ENCODE data around the gene C19orf85. TPM values are rescaled to one million over a fixed set of nuclear protein-coding genes. Genes with fewer than 3 reads are reported as not detected.

C19orf85 gene
- polyA plus RNA-seq, 2 of the 4 experiments (the other 2 are of a cell fraction) = not detected

DNA sequence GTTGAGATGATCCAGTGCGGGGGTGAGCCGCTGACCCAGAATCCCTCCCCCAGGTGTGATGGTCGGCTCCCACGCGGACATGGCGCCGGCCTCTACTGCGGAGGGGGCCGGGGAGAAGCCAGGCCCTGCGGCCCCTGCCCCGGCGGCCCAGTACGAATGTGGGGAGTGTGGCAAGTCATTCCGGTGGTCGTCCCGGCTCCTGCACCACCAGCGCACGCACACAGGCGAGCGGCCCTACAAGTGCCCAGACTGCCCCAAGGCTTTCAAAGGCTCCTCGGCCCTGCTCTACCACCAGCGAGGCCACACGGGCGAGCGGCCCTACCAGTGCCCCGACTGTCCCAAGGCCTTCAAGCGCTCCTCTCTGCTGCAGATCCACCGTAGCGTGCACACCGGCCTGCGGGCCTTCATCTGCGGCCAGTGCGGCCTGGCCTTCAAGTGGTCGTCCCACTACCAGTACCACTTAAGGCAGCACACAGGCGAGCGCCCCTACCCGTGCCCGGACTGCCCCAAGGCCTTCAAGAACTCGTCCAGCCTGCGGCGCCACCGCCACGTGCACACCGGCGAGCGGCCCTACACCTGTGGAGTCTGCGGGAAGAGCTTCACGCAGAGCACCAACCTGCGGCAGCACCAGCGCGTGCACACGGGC lies 16.7 kb upstream of the C19orf85 start:
- no peak overlapping the region for H3K27ac ChIP-seq
- TF ChIP-seq CEBPB (IDR thresholded peaks at IDR 0.05) (no peak), MYC (IDR thresholded peaks at IDR 0.05; ENCODE audit: borderline replicate concordance, low read length) (no peak), GATA3 (IDR thresholded peaks at IDR 0.05; ENCODE audit: borderline replicate concordance) (no peak), FOSB (CRISPR knock-in tag; IDR thresholded peaks at IDR 0.05) (no peak), HOXB5 (CRISPR knock-in tag; IDR thresholded peaks at IDR 0.05) (no peak), ZC3H11A (IDR thresholded peaks at IDR 0.05) (no peak), JUNB (IDR thresholded peaks at IDR 0.05) (no peak), FOSL2 (IDR thresholded peaks at IDR 0.05) (no peak), FOSL2 (CRISPR knock-in tag; IDR thresholded peaks at IDR 0.05) (no peak)
- TF ChIP-seq, protein P1, sequence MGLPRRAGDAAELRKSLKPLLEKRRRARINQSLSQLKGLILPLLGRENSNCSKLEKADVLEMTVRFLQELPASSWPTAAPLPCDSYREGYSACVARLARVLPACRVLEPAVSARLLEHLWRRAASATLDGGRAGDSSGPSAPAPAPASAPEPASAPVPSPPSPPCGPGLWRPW (IDR thresholded peaks at IDR 0.05) = no peak
- H3K4me2 ChIP-seq = no peak overlapping the region
- DNase-seq (ENCODE audit: low read depth in 1 of 2, low spot score in 1 of 2) (no peak), FAIRE-seq (no peak), ATAC-seq (no peak)
- WGBS (ENCODE audit: missing lambda C conversion rate) = 96% methylated on average over 52 of the region's 52 CpGs
- ChIA-PET CTCF (interaction anchor here (2.6 to 15.6 kb wide), 2 partner anchors 13 to 22 kb away, joined by 11 to 219 read pairs; no protein-coding TSS in a partner anchor), POLR2A (no interaction called here)
- H3K4me1 ChIP-seq = peaks cover 37% of the 10 kb centered on the region
- no peaks in the 10 kb centered on the region for H3K9me3 ChIP-seq
- no peak overlapping the region for H3K4me3 ChIP-seq

DNA sequence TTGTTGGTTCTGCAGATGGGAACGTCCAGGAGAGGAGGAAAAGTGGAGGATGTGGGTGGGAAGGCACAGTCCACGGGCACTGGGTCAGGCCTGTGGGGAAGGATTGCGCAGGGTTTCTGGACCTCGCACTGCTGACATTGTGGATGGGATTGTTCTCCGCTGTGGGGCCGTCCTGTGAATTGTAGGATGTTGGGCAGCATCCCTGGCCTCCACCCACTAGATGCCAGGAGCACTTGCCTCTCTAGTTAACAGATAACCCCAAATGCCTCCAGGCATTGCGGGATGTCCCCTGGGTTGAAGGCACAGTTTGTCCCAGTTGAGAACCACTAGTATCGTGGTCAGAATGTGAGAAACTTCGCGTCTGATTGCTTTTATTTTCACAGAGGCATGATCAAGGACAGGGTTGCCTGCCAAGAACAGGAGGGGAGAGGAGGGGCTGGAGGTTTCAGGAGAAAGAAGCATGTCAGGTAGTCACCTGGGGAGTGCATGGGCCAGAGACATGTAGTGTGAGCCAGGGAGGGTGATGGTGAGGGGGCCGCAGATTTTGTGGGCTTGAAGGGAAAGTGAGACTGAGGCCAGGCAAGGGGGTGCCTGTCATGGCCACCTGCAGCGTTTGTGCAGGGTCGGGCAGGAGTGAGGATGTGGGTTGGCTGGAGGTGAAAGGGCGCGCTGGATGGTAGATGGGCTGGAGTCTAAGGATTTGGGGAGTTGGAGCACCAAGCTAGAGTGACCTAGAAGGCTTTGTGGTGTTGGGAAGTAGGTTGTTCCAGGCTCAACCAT lies 15.1 kb upstream of the C19orf85 start:
- Histone ChIP-seq H3K4me2 (no peak overlapping the region; the same call in 2 of the 3 replicates), H3K27ac (peak overlapping the region in 1 of 2 experiments; percentile 17; a peak in 1 of 6 replicates), H3K9me3 (no peaks in the 10 kb centered on the region), H3K4me3 (no peak overlapping the region), H3K4me1 (peaks cover 32% of the 10 kb centered on the region)
- no peak for ATAC-seq
- ChIA-PET POLR2A (no interaction called here), CTCF (interaction anchor here (0.9 to 8.2 kb wide), 11 partner anchors 7 to 339 kb away, joined by 3 to 89 read pairs (median 5); partner anchors contain the start of genes C19orf85, NAT14, SSC5D and ZNF865)
- no peak for FAIRE-seq
- 80% methylated on average over 14 of the region's 15 CpGs for WGBS (ENCODE audit: missing lambda C conversion rate)
- DNase-seq (ENCODE audit: low read depth in 1 of 2, low spot score in 1 of 2) = no peak
- TF ChIP-seq POLR2AphosphoS2 (conservative IDR thresholded peaks at IDR 0.05; ENCODE audit: low read length) = 0 out of 2 replicates have a peak, but pooled peaks have one; percentile 44
- no peak for TF ChIP-seq CBX2 (IDR thresholded peaks at IDR 0.05; ENCODE audit: borderline replicate concordance, low read depth)

DNA sequence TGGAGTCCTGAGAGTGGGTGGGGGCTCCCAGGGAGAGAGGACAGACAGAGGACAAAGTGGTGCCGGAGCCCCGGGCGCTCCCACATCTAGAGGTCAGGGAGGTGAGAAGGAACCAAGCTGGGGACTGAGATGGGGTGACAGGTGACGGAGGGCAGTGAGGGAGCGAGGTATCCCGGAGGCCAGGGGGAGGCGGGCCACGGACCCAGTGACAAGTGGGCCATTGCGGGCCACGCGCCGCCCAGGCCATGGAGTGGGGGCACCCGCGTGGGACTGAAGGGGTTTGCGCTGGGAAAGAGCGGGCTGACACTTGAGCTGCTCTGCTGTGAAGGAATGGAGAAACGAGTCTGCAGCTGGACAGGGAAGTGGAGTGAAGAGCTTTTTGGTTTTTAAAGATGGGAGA lies 14.5 kb upstream of the C19orf85 start:
- Histone ChIP-seq H3K4me2 (no peak overlapping the region; the same call in 2 of the 3 replicates), H3K9me3 (no peaks in the 10 kb centered on the region), H3K4me1 (peaks cover 26% of the 10 kb centered on the region), H3K4me3 (no peak overlapping the region), H3K27ac (peak overlapping the region in 1 of 2 experiments; percentile 17; a peak in 1 of 6 replicates)
- no peak for ATAC-seq
- ChIA-PET POLR2A (no interaction called here), CTCF (interaction anchor here (0.9 to 8.2 kb wide), 9 partner anchors 8 to 338 kb away, joined by 3 to 89 read pairs (median 5); partner anchors contain the start of genes C19orf85, NAT14, SSC5D and ZNF865)
- FAIRE-seq = no peak
- 91% methylated on average over 17 of the region's 17 CpGs for WGBS (ENCODE audit: missing lambda C conversion rate)
- TF ChIP-seq CHD4 (IDR thresholded peaks at IDR 0.05; ENCODE audit: borderline replicate concordance) = no peak
- TF ChIP-seq SREBF2 (IDR thresholded peaks at IDR 0.05) = no peak
- no peak for TF ChIP-seq CBX2 (IDR thresholded peaks at IDR 0.05; ENCODE audit: borderline replicate concordance, low read depth)
- TF ChIP-seq RNF2 (IDR thresholded peaks at IDR 0.05; ENCODE audit: borderline replicate concordance, low read depth) = no peak
- no peak for TF ChIP-seq EP300 (IDR thresholded peaks at IDR 0.05)
- no peak for TF ChIP-seq CEBPB (IDR thresholded peaks at IDR 0.05)
- no peak for TF ChIP-seq PHF8 (IDR thresholded peaks at IDR 0.05; ENCODE audit: borderline replicate concordance, low read depth)
- no peak for TF ChIP-seq TFCP2L1 (CRISPR knock-in tag; IDR thresholded peaks at IDR 0.05)
- TF ChIP-seq EHF (CRISPR knock-in tag; IDR thresholded peaks at IDR 0.05) = no peak
- DNase-seq (ENCODE audit: low read depth in 1 of 2, low spot score in 1 of 2) = no peak

DNA sequence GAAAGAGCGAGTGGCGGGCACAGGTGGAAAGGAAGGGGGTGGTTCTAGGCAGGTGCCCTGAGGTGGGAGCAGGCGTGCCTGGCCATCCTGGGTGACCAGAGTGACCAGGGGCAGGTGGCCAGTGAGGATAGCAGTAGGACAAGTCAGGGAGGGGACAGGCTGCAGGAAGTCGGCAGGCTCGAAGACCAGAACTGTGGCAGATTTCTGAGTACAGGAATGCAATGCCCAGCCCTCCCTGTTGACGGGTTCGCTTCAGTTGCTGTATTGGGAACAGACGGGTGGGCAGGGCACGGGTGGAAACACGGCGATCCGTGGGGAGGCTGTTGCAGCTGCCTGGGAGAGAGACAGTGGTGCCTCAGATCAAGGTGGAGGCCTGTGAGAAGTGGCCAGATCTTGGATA lies 13.8 kb upstream of the C19orf85 start:
- FAIRE-seq = no peak
- 90% methylated on average over 12 of the region's 12 CpGs for WGBS (ENCODE audit: missing lambda C conversion rate)
- Histone ChIP-seq H3K4me2 (peak overlapping the region; percentile 84), H3K27ac (no peak overlapping the region; a peak in 1 of 6 replicates), H3K9me3 (no peaks in the 10 kb centered on the region), H3K4me1 (peaks cover 26% of the 10 kb centered on the region), H3K4me3 (no peak overlapping the region)
- no peak for ATAC-seq
- ChIA-PET POLR2A (no interaction called here), CTCF (interaction anchor here (1.2 to 8.2 kb wide), 8 partner anchors 8 to 338 kb away, joined by 3 to 89 read pairs (median 8); partner anchors contain the start of genes C19orf85, NAT14, SSC5D and ZNF865)
- TF ChIP-seq EP300 (IDR thresholded peaks at IDR 0.05) = no peak
- no peak for DNase-seq (ENCODE audit: low read depth in 1 of 2, low spot score in 1 of 2)
